ENCODE data around the gene CYSRT1.

CYSRT1 gene, protein sequence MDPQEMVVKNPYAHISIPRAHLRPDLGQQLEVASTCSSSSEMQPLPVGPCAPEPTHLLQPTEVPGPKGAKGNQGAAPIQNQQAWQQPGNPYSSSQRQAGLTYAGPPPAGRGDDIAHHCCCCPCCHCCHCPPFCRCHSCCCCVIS

DNA sequence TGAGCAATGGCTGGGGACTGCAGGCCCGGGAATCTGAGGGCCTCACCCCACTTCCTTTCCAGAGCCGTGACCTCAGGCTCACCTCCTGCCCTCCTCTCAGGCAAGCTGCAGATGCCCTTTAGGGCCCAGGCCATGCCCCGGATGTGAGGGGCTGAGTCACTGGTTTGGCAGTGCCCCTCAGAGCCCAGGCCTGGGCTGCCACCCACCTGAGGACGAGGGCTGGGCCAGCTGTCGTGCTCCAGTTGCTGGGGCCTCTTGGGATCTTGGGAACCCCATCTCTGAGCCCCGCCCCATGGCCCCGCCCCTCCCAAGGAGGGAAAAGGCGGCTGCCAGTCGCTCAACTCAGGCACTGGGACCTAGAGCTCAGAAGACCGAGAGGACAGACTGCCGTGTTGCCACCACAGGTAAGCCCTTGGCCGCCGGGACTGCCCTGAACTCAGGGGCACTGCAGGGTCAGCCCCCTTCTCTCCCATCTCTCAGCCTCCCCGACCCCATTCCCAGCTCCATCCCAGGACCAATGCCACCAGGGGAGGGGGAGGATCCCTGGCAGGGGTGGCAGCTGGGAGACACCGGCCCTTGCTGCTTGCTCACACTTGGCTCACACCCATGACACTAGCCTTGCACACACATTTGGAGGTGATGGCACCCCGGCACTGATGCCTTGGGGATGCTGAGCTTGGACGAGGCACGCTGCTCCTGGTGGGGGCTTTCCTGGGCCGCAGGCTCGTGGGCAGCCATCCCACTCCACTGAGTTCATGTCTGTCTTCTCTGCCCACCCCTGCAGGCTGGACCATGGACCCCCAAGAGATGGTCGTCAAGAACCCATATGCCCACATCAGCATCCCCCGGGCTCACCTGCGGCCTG lies at the start of gene CYSRT1:
Gene CYSRT1, plus strand, starts transcription at position 345 of the 865 bp plus-strand sequence. Its CDS starts 448 bp downstream, at position 793.
- TF ChIP-seq CREB1 (IDR thresholded peaks at IDR 0.05; ENCODE audit: low read depth): no peak
- no peak for TF ChIP-seq EP300 (IDR thresholded peaks at IDR 0.05; ENCODE audit: borderline replicate concordance)
- TF ChIP-seq, protein P1, sequence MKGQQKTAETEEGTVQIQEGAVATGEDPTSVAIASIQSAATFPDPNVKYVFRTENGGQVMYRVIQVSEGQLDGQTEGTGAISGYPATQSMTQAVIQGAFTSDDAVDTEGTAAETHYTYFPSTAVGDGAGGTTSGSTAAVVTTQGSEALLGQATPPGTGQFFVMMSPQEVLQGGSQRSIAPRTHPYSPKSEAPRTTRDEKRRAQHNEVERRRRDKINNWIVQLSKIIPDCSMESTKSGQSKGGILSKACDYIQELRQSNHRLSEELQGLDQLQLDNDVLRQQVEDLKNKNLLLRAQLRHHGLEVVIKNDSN (IDR thresholded peaks at IDR 0.05): no peak
- TF ChIP-seq NFIC (IDR thresholded peaks at IDR 0.05): no peak
- TF ChIP-seq FOXM1 (IDR thresholded peaks at IDR 0.05; ENCODE audit: borderline replicate concordance, low read depth): no peak
- TF ChIP-seq EGR1 (IDR thresholded peaks at IDR 0.05): no peak

- TF ChIP-seq EP300 (IDR thresholded peaks at IDR 0.05; ENCODE audit: borderline replicate concordance) (no peak), EGR1 (IDR thresholded peaks at IDR 0.05) (no peak), YY1 (IDR thresholded peaks at IDR 0.05; ENCODE audit: low read depth) (no peak), ZBTB7A (IDR thresholded peaks at IDR 0.05; ENCODE audit: low read depth) (no peak), NFIC (IDR thresholded peaks at IDR 0.05) (no peak), TCF12 (IDR thresholded peaks at IDR 0.05; ENCODE audit: low read depth) (no peak), REST (IDR thresholded peaks at IDR 0.05; ENCODE audit: low read depth) (no peak), CEBPB (IDR thresholded peaks at IDR 0.05) (no peak), TEAD4 (IDR thresholded peaks at IDR 0.05) (no peak), FOXM1 (IDR thresholded peaks at IDR 0.05; ENCODE audit: borderline replicate concordance, low read depth) (no peak), TAF1 (IDR thresholded peaks at IDR 0.05; ENCODE audit: low read depth) (no peak), RAD21 (IDR thresholded peaks at IDR 0.05; ENCODE audit: low read depth) (no peak), CREB1 (IDR thresholded peaks at IDR 0.05; ENCODE audit: low read depth) (no peak)
- TF ChIP-seq, protein P1 (IDR thresholded peaks at IDR 0.05): no peak
- TF ChIP-seq, protein P2, sequence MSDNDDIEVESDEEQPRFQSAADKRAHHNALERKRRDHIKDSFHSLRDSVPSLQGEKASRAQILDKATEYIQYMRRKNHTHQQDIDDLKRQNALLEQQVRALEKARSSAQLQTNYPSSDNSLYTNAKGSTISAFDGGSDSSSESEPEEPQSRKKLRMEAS (IDR thresholded peaks at IDR 0.05): no peak
Measured at GRCh38 chr9:137175345-137175961, 49.5 kb upstream of the CYSRT1 start.

DNA sequence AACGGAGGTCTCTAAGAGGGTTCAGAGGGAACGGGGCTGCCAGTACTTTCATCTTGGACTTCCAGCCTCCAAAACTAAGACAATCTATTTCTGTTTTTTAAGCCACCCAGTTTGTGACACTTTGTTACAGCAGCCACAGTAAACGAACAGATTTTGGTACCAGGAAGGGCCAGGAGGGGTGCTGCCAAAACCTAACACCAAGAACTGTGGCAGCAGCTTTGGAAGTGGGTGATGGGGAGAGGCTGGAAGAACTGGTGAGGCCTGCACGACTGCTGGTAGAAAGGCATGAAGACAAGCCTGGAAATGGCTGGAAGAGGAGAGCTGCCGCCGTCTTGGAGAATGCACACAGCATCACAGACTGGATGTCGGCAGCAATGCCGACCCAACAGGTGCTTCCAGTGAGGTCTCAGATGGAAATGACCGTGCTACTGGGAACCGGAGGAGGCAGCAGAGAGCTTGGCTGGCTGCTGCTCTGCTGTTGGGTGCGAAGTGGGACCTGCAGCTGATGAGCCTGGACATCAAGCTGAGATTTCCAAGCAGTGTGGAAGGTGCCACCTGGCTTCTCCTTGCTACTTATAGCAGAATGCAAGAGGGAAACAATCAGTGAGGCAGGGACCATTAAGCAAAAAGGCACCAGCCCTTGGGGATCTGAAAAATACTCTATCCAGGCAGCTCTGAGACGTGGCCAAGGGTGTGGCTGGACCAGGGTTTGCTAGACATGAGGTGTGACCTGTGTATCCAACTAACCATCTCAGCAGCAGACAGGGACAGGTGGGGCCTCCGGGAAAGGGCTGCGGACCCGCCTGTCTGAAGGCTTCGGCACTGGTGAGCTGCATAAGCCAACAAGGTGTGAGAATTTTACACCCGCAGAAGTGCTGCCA lies 48.4 kb upstream of the CYSRT1 start:
- TF ChIP-seq RAD21 (IDR thresholded peaks at IDR 0.05; ENCODE audit: low read depth): peak; percentile 41; the same call in 1 of the 2 replicates
- no peak for TF ChIP-seq CREB1 (IDR thresholded peaks at IDR 0.05; ENCODE audit: low read depth)

DNA sequence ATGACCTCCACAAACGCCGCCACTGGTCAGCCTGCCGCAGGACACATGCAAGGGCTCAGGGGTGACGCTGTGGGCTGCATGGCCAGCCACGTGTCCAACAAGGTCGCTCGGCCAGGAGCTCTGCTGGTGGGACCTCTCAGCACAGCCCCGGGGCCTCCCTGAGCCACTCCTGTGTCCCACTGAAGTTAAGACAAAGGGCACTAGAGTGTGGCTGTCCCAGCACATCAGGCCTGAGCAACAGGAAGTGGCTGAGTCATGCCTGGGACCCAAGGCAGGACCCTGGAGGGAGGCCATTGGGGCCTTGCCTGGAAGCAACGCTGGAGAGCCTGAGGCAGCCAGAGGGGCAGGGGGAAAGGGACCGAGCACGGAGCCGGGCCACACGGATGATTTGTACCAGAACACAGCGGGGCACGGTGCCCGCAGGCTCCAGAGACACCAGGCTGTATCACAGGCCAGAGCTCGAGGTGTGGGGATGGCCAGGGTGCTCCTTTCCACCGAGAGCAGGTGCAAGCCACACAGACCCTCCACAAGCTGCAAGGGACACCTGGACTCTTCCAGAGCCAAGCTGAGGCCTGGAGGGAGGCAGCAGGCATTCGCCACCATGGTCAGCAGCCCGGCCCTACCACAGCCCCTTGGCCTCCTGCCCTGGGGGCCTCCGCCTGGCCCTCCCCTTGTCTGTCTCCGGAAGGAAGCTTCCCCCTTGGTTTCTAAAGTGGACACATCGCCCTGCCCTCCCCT lies 46.6 kb upstream of the CYSRT1 start:
- TF ChIP-seq, protein P1 (IDR thresholded peaks at IDR 0.05): no peak
- TF ChIP-seq, protein P2 (IDR thresholded peaks at IDR 0.05): no peak
- TF ChIP-seq ZBTB7A (IDR thresholded peaks at IDR 0.05; ENCODE audit: low read depth): no peak
- no peak for TF ChIP-seq REST (IDR thresholded peaks at IDR 0.05; ENCODE audit: low read depth)
- no peak for TF ChIP-seq TCF12 (IDR thresholded peaks at IDR 0.05; ENCODE audit: low read depth)
